ENCODE results near the gene PACS2. TPM values are rescaled to one million over a fixed set of nuclear protein-coding genes. Genes with fewer than 3 reads are reported as not detected.

Gene PACS2
- total and polyA plus RNA-seq, 2 of the 8 experiments (the other 6 are each of a cell fraction or from before 2014, with no cell fraction given) = 38.0 to 62.8 TPM

- 65% methylated on average over 23 of the region's 23 CpGs; no CpG with 5 or more reads in 1 of the 2 experiments for WGBS, 2 experiments (ENCODE audit: extremely low coverage in 1 of 2, insufficient coverage in 1 of 2, insufficient read length in 1 of 2, insufficient replicate concordance in 2 of 2, low coverage in 1 of 2, low lambda C conversion rate in 2 of 2, missing lambda C conversion rate in 1 of 2)
- Histone ChIP-seq H2BK5ac (ENCODE audit: low read depth, low read length) (peak overlapping the region; percentile 44), H3K27ac (ENCODE audit: low read depth, low read length) (peak overlapping the region; percentile 77; the same call in 1 of the 2 replicates), H4K5ac (ENCODE audit: insufficient read length, low read depth, low read length) (peak overlapping the region; percentile 23), H3K27me3 (replicated peaks in 1 of 4; ENCODE audit: control insufficient read depth in 3 of 4, extremely low read depth in 1 of 4, insufficient read depth in 3 of 4, low read length in 3 of 4) (peaks cover 0 to 3% (median 1%) of the 10 kb centered on the region in 4 experiments; a peak in 3 of 7 replicates), H4K8ac (ENCODE audit: extremely low read depth, insufficient read depth, low read length) (peak overlapping the region; percentile 62), H4K20me1 (replicated peaks in 1 of 2; ENCODE audit: control insufficient read depth in 1 of 2, insufficient read depth in 2 of 2, low read length in 2 of 2) (peaks cover 29 to 31% of the 10 kb centered on the region in 2 experiments), H3K4me2 (ENCODE audit: insufficient read depth in 1 of 2, low read depth in 2 of 2, low read length in 2 of 2) (peak overlapping the region; percentile 88), H3K9ac (replicated peaks in 1 of 4; ENCODE audit: extremely low read depth in 1 of 4, low read depth in 3 of 4, low read length in 3 of 4) (peak overlapping the region; percentile 64 to 79 (median 69); a peak in 6 of 7 replicates), H3K36me3 (ENCODE audit: control insufficient read depth in 2 of 4, insufficient read depth in 4 of 4, low read length in 3 of 4) (peaks cover 0 to 5% (median 2%) of the 10 kb centered on the region in 4 experiments; a peak in 3 of 8 replicates), H2BK12ac (ENCODE audit: low read depth, low read length) (no peak overlapping the region), H3K4me3 (ENCODE audit: extremely low read depth in 1 of 4, insufficient read depth in 2 of 4, low read depth in 3 of 4, low read length in 4 of 4) (peak overlapping the region; percentile 62 to 88 (median 78)), H2BK20ac (ENCODE audit: low read length) (no peak overlapping the region), H2BK120ac (replicated peaks; ENCODE audit: low read depth, low read length) (no peak overlapping the region), H3K23me2 (ENCODE audit: low read depth, low read length) (peaks cover 7% of the 10 kb centered on the region), H2AK5ac (ENCODE audit: low read depth, low read length) (peak overlapping the region; percentile 93; the same call in 1 of the 2 replicates), H3K4ac (replicated peaks; ENCODE audit: insufficient read length, low read depth, low read length) (peak overlapping the region; percentile 94), H2BK15ac (ENCODE audit: low read length) (no peak overlapping the region), H2AFZ (ENCODE audit: low read length) (no peak overlapping the region), H3K4me1 (replicated peaks in 1 of 4; ENCODE audit: control insufficient read depth in 3 of 4, insufficient read depth in 4 of 4, low read length in 3 of 4) (peaks cover 0 to 28% (median 23%) of the 10 kb centered on the region in 4 experiments; a peak in 5 of 7 replicates), H3K23ac (ENCODE audit: insufficient read length) (no peak overlapping the region), H3K18ac (ENCODE audit: extremely low read depth, low read length) (peak overlapping the region; percentile 10; the same call in 1 of the 2 replicates), H3K79me1 (ENCODE audit: low read depth, low read length) (peaks cover 26% of the 10 kb centered on the region), H3K56ac (replicated peaks; ENCODE audit: insufficient read length, low read depth, low read length) (peak overlapping the region; percentile 87), H4K91ac (replicated peaks; ENCODE audit: insufficient read length, low read length) (peak overlapping the region; percentile 85), H3K9me3 (ENCODE audit: insufficient read depth in 2 of 2, low read depth in 1 of 2, low read length in 1 of 2) (no peaks in the 10 kb centered on the region), H3K14ac (ENCODE audit: insufficient read length) (peak overlapping the region; percentile 53), H3K79me2 (ENCODE audit: control insufficient read depth in 1 of 2, insufficient read depth in 2 of 2, low read length in 2 of 2) (peaks cover 25 to 64% of the 10 kb centered on the region in 2 experiments; a peak in 3 of 4 replicates)
- DNase-seq (ENCODE audit: low read depth in 1 of 2, low spot score in 2 of 2) (no peak), FAIRE-seq (no peak)
- CTCF ChIA-PET (ENCODE audit: partially characterized antibody) = interaction anchor here (0.6 to 1.6 kb wide), 8 partner anchors 10 to 634 kb away, joined by 3 to 7 read pairs (median 4); no protein-coding TSS in a partner anchor
- POLR2A ChIA-PET (ENCODE audit: partially characterized antibody) = interaction anchor here (1.0 to 5.2 kb wide), 6 partner anchors 10 to 24 kb away, joined by 3 to 43 read pairs (median 4); partner anchors contain the start of gene TEX22
- TF ChIP-seq USF2 (IDR thresholded peaks at IDR 0.05; ENCODE audit: low read length) = no peak
- TF ChIP-seq RBBP5 (IDR thresholded peaks at IDR 0.05; ENCODE audit: borderline replicate concordance, low read depth, low read length) = 0 out of 2 replicates have a peak, but pooled peaks have one; percentile 25
These were observed 106.6 kb downstream of the PACS2 start for GRCh38 chr14:105420974-105421674.

Data from H1 (cell line).